Neural cell (in vitro differentiated cells): ENCODE results near the gene CDH12. TPM values are rescaled to one million over a fixed set of nuclear protein-coding genes. Genes with fewer than 3 reads are reported as not detected.

Experiments used
- H2AFZ ChIP-seq: fragments of 200-600, 300-800 bp; sonication (generic), shearing (Covaris generic); 2 replicates; pipeline ENCODE4 v1.6.0; 2014; ENCODE audit warnings: low read depth, mild to moderate bottlenecking, antibody characterized with exemption, low read length, moderate library complexity
- H3F3A ChIP-seq: fragments of 200-600 bp; shearing (Covaris generic); 2 replicates; pipeline ENCODE4 v1.6.1; 2016; ENCODE audit warnings: mild to moderate bottlenecking, moderate library complexity, mixed read lengths, antibody characterized with exemption, low read length; ENCODE audit not compliant: insufficient read depth, poor library complexity, severe bottlenecking
- H3K27ac ChIP-seq: fragments of 200-600, 300-800 bp; sonication (generic), shearing (Covaris generic); 2 replicates; pipeline ENCODE4 v1.5.1; 2014; ENCODE audit warnings: mild to moderate bottlenecking, low read length, moderate library complexity
- H3K27me3 ChIP-seq: fragments of 300-800, 200-600 bp; sonication (generic), shearing (Covaris generic); 2 replicates; pipeline ENCODE4 v1.6.0; 2014; ENCODE audit warnings: mild to moderate bottlenecking, low read depth, low read length, moderate library complexity; ENCODE audit not compliant: insufficient read depth
- H3K36me3 ChIP-seq: fragments of 300-800, 200-600 bp; sonication (generic), shearing (Covaris generic); 2 replicates; pipeline ENCODE4 v1.5.1; 2014; ENCODE audit warnings: mild to moderate bottlenecking, antibody characterized with exemption, low read length, moderate library complexity; ENCODE audit not compliant: insufficient read depth
- H3K4me2 ChIP-seq: fragments of 300-800, 200-600 bp; sonication (generic), shearing (Covaris generic); 2 replicates; pipeline ENCODE4 v1.6.0; 2014; ENCODE audit warnings: mild to moderate bottlenecking, low read length
- H3K4me3 ChIP-seq: fragments of 300-800, 200-600 bp; sonication (generic), shearing (Covaris generic); 2 replicates; pipeline ENCODE4 v1.5.1; 2014; ENCODE audit warnings: mild to moderate bottlenecking, low read length, moderate library complexity
- H3K79me2 ChIP-seq: fragments of 200-600 bp; shearing (Covaris generic); replicated peaks from 2 replicates; pipeline ENCODE4 v1.6.0; 2014; ENCODE audit warnings: mild to moderate bottlenecking, low read length, moderate library complexity; ENCODE audit not compliant: insufficient read depth
- H3K9ac ChIP-seq: fragments of 300-800, 200-600 bp; sonication (generic), shearing (Covaris generic); 2 replicates; pipeline ENCODE4 v1.6.1; 2016; ENCODE audit warnings: mild to moderate bottlenecking, low read length, mixed read lengths
- H3K9me2 ChIP-seq: fragments of 200-600 bp; shearing (Covaris generic); 2 replicates; pipeline ENCODE4 v1.6.1; 2016; ENCODE audit warnings: mild to moderate bottlenecking, low read length, mixed read lengths; ENCODE audit not compliant: insufficient read depth
- H3K9me3 ChIP-seq: fragments of 200-600, 300-800 bp; sonication (generic), shearing (Covaris generic); 2 replicates; pipeline ENCODE4 v1.6.1; 2016; ENCODE audit warnings: mild to moderate bottlenecking, mixed run types, low read length, moderate library complexity, mixed read lengths
- H4K20me1 ChIP-seq: fragments of 200-600 bp; shearing (Covaris generic); 2 replicates; pipeline ENCODE4 v1.6.1; 2016; ENCODE audit warnings: mild to moderate bottlenecking, mixed run types; ENCODE audit not compliant: insufficient read depth
- EP300 ChIP-seq: fragments of 450-650 bp; conservative IDR thresholded peaks from 2 replicates; pipeline ENCODE4 v1.6.1; 2014; ENCODE audit warnings: antibody characterized with exemption, mild to moderate bottlenecking, moderate library complexity; ENCODE audit not compliant: poor library complexity, severe bottlenecking
- EZH2 ChIP-seq: fragments of 200-600, 300-800 bp; shearing (Covaris generic), sonication (generic); IDR thresholded peaks from 2 replicates; pipeline ENCODE4 v1.6.1; 2014; ENCODE audit warnings: antibody characterized with exemption, low read length, borderline replicate concordance, mild to moderate bottlenecking; ENCODE audit not compliant: insufficient read depth, poor library complexity, severe bottlenecking
- MXI1 ChIP-seq: fragments of 450-650 bp; conservative IDR thresholded peaks from 2 replicates; pipeline ENCODE4 v1.6.1; 2014; ENCODE audit warnings: antibody characterized with exemption, mild to moderate bottlenecking; ENCODE audit not compliant: poor library complexity, severe bottlenecking
- POLR2AphosphoS5 ChIP-seq: IDR thresholded peaks from 2 replicates; pipeline ENCODE4 v1.6.1; 2012
- RAD21 ChIP-seq: fragments of 450-650 bp; conservative IDR thresholded peaks from 2 replicates; pipeline ENCODE4 v1.6.1; 2014; ENCODE audit warnings: antibody characterized with exemption, mild to moderate bottlenecking, moderate library complexity
- SMC3 ChIP-seq: fragments of 450-650 bp; conservative IDR thresholded peaks from 2 replicates; pipeline ENCODE4 v1.6.1; 2014; ENCODE audit warnings: antibody characterized with exemption, mild to moderate bottlenecking, moderate library complexity; ENCODE audit not compliant: poor library complexity
- TAF1 ChIP-seq: IDR thresholded peaks from 2 replicates; pipeline ENCODE4 v1.6.1; 2012; ENCODE audit warnings: low read depth
- polyA plus RNA-seq: library from polyadenylated mRNA; depleted of rRNA; stranded (reverse); fragments of >200 nt; gene quantifications from 2 replicates; pipeline ENCODE4 v1.2.3, GENCODE V29; 2014
- TF ChIP-seq, protein P1 (sequence below): fragments of 450-650 bp; IDR thresholded peaks from 2 replicates; pipeline ENCODE4 v1.5.1; 2014; ENCODE audit warnings: antibody characterized with exemption, mild to moderate bottlenecking, moderate library complexity; ENCODE audit not compliant: poor library complexity, severe bottlenecking
- TF ChIP-seq, protein P2 (sequence below): IDR thresholded peaks from 2 replicates; pipeline ENCODE4 v1.6.1; 2012; ENCODE audit warnings: borderline replicate concordance

CDH12 gene
- polyA plus RNA-seq, 1 donor from 2014 or later = 2.1 TPM

DNA sequence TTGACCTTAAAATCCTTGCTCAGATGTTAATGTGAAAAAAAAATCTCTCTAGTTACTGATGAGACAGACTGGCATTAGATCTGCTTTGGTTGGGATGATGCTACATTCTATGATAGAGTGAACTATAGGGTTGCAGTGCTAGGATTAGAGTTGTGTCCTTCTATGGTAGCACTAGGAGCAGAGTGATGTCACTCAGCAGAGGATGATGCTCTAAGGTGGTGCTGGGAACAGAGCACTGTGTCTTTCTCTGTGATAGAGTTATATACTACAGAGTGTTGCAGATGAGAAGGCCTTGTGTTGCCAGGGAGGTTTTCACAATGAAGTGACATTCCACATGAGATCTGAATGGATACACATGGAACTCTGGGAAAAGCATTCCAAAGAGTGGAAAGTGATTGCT, 462.3 kb downstream of the CDH12 start:
- Histone ChIP-seq H3K36me3 (no peaks in the 10 kb centered on the region), H3K4me3 (no peak overlapping the region), H3K9me3 (no peaks in the 10 kb centered on the region), H4K20me1 (no peaks in the 10 kb centered on the region), H2AFZ (no peak overlapping the region), H3F3A (no peaks in the 10 kb centered on the region), H3K9ac (no peak overlapping the region), H3K9me2 (no peaks in the 10 kb centered on the region), H3K4me2 (no peak overlapping the region), H3K27me3 (no peaks in the 10 kb centered on the region), H3K79me2 (no peaks in the 10 kb centered on the region), H3K27ac (no peak overlapping the region)
- no peak for TF ChIP-seq RAD21
- no peak for TF ChIP-seq POLR2AphosphoS5
- TF ChIP-seq, protein P1, sequence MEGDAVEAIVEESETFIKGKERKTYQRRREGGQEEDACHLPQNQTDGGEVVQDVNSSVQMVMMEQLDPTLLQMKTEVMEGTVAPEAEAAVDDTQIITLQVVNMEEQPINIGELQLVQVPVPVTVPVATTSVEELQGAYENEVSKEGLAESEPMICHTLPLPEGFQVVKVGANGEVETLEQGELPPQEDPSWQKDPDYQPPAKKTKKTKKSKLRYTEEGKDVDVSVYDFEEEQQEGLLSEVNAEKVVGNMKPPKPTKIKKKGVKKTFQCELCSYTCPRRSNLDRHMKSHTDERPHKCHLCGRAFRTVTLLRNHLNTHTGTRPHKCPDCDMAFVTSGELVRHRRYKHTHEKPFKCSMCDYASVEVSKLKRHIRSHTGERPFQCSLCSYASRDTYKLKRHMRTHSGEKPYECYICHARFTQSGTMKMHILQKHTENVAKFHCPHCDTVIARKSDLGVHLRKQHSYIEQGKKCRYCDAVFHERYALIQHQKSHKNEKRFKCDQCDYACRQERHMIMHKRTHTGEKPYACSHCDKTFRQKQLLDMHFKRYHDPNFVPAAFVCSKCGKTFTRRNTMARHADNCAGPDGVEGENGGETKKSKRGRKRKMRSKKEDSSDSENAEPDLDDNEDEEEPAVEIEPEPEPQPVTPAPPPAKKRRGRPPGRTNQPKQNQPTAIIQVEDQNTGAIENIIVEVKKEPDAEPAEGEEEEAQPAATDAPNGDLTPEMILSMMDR = no peak

DNA sequence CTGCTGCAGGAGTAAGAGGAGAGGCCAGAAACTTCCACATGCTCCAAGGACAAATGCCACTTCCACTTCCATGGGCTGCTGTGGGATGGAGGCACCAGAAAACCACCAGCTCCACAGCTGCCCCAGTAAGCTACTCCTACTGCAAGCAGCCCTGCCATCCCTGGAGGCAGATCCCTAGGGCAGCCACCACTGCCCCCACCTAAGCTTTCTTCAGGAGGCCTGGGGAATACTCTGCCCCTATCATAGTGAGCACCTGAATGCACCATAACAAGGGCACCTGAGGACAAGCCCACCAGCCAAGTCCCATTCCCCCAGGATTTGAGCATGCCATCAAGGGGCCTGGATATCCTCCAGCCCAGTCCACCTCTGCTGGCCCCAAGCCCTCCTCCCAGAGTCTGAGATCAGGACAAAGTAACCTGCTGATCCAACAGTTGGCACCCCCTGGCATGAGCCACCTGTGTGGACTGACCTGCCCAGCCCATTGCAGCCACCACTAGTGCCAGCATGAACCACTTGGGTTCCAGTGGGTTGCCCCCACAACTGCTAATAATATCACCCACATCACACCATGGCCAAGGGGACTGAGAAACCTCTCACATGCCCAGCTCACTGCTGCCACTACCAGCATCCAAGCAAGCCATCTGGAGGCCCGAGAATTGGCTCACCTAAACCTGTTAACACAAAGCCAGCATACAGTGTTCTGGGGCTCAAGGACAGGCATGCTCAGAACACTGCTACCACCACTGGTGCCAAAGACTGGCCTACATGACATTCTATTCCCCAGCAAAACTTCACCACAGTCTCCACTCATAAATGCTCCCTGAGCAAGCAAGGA, 480.1 kb downstream of the CDH12 start:
- no peak overlapping the region for H3K4me2 ChIP-seq
- no peaks in the 10 kb centered on the region for H3K36me3 ChIP-seq
- no peaks in the 10 kb centered on the region for H3K9me3 ChIP-seq
- no peaks in the 10 kb centered on the region for H3F3A ChIP-seq
- no peak for TF ChIP-seq RAD21
- H3K9me2 ChIP-seq = no peaks in the 10 kb centered on the region
- no peak overlapping the region for H3K27ac ChIP-seq
- H3K27me3 ChIP-seq = no peaks in the 10 kb centered on the region
- H3K79me2 ChIP-seq = no peaks in the 10 kb centered on the region
- H4K20me1 ChIP-seq = no peaks in the 10 kb centered on the region
- no peak overlapping the region for H3K4me3 ChIP-seq
- H2AFZ ChIP-seq = no peak overlapping the region
- H3K9ac ChIP-seq = no peak overlapping the region

DNA sequence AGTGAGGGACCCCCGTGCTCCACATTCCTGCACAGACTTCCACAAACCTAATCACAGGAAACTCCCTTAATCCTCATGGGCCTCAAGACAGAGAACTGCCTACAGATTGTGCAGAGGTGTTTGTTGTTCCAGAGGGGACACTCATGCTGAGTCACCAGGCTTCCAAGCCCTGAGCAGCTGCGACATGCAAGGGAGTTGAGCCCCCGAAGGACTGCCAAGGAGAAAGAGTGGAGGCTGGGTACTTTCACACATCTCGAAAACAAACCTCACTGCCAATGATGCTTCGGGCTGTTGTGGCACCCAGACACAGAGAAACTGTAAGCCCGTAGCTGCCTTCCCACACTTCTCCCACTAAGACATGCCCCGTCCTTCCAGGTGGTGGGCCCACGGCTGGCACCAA, 480.8 kb downstream of the CDH12 start:
- Histone ChIP-seq H3F3A (no peaks in the 10 kb centered on the region), H3K9ac (no peak overlapping the region), H3K4me3 (no peak overlapping the region), H3K27ac (no peak overlapping the region), H3K9me3 (no peaks in the 10 kb centered on the region), H2AFZ (no peak overlapping the region), H3K4me2 (no peak overlapping the region), H3K79me2 (no peaks in the 10 kb centered on the region), H4K20me1 (no peaks in the 10 kb centered on the region), H3K36me3 (no peaks in the 10 kb centered on the region), H3K9me2 (no peaks in the 10 kb centered on the region), H3K27me3 (no peaks in the 10 kb centered on the region)
- TF ChIP-seq, protein P2, sequence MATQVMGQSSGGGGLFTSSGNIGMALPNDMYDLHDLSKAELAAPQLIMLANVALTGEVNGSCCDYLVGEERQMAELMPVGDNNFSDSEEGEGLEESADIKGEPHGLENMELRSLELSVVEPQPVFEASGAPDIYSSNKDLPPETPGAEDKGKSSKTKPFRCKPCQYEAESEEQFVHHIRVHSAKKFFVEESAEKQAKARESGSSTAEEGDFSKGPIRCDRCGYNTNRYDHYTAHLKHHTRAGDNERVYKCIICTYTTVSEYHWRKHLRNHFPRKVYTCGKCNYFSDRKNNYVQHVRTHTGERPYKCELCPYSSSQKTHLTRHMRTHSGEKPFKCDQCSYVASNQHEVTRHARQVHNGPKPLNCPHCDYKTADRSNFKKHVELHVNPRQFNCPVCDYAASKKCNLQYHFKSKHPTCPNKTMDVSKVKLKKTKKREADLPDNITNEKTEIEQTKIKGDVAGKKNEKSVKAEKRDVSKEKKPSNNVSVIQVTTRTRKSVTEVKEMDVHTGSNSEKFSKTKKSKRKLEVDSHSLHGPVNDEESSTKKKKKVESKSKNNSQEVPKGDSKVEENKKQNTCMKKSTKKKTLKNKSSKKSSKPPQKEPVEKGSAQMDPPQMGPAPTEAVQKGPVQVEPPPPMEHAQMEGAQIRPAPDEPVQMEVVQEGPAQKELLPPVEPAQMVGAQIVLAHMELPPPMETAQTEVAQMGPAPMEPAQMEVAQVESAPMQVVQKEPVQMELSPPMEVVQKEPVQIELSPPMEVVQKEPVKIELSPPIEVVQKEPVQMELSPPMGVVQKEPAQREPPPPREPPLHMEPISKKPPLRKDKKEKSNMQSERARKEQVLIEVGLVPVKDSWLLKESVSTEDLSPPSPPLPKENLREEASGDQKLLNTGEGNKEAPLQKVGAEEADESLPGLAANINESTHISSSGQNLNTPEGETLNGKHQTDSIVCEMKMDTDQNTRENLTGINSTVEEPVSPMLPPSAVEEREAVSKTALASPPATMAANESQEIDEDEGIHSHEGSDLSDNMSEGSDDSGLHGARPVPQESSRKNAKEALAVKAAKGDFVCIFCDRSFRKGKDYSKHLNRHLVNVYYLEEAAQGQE = no peak
- TF ChIP-seq MXI1 = no peak
- no peak for TF ChIP-seq POLR2AphosphoS5
- TF ChIP-seq EP300 = no peak
- no peak for TF ChIP-seq RAD21
- no peak for TF ChIP-seq SMC3
- TF ChIP-seq, protein P1 = no peak
- TF ChIP-seq EZH2 = no peak
- no peak for TF ChIP-seq TAF1
